Mesendoderm (in vitro differentiated cells): ENCODE results near the gene MECR.
"Not testable (repeated sequence)": the region's sequence is repeated elsewhere in the genome, so short reads cannot be mapped to it uniquely, and the experiment has no call there.

Source experiments
- DNase-seq: peaks from one replicate; pipeline ENCODE4 v3.0.0; 2013
- H2AK5ac ChIP-seq: 2 replicates; pipeline ENCODE4 v1.6.1; 2013; ENCODE audit warnings: low read length, inconsistent platforms
- H2BK120ac ChIP-seq: 2 replicates; pipeline ENCODE4 v1.6.1; 2013; ENCODE audit warnings: low read depth, mild to moderate bottlenecking, low read length, moderate library complexity, mixed read lengths
- H2BK15ac ChIP-seq: replicated peaks from 2 replicates; pipeline ENCODE4 v1.6.1; 2013; ENCODE audit warnings: low read depth, mild to moderate bottlenecking, moderate library complexity
- H2BK5ac ChIP-seq: 2 replicates; pipeline ENCODE4 v1.6.1; 2013; ENCODE audit warnings: low read length, inconsistent platforms
- H3K18ac ChIP-seq: 2 replicates; pipeline ENCODE4 v1.6.1; 2013; ENCODE audit warnings: mild to moderate bottlenecking, low read length, mixed read lengths
- H3K23ac ChIP-seq: one replicate; pipeline ENCODE4 v1.6.1; 2013; ENCODE audit warnings: low read length
- H3K27ac ChIP-seq: 2 replicates; pipeline ENCODE4 v1.5.1; 2013; ENCODE audit warnings: low read depth, mild to moderate bottlenecking, inconsistent platforms, low read length, moderate library complexity
- H3K27me3 ChIP-seq: 2 replicates; pipeline ENCODE4 v1.6.1; 2013; ENCODE audit warnings: low read length, control low read depth, mild to moderate bottlenecking, inconsistent platforms; ENCODE audit not compliant: insufficient read depth, poor library complexity
- H3K36me3 ChIP-seq: 2 replicates; pipeline ENCODE4 v1.6.1; 2013; ENCODE audit warnings: low read length, inconsistent platforms; ENCODE audit not compliant: control insufficient read depth, insufficient read depth
- H3K4ac ChIP-seq: one replicate; pipeline ENCODE4 v1.6.1; 2013; ENCODE audit warnings: low read depth, mild to moderate bottlenecking, low read length, moderate library complexity
- H3K4me1 ChIP-seq: 2 replicates; pipeline ENCODE4 v1.6.1; 2013; ENCODE audit warnings: low read depth, low read length, inconsistent platforms; ENCODE audit not compliant: control insufficient read depth
- H3K4me2 ChIP-seq: 2 replicates; pipeline ENCODE4 v1.6.1; 2013; ENCODE audit warnings: low read length
- H3K4me3 ChIP-seq: 2 replicates; pipeline ENCODE4 v1.5.1; 2013; ENCODE audit warnings: mild to moderate bottlenecking, low read length
- H3K56ac ChIP-seq: one replicate; pipeline ENCODE4 v1.6.1; 2013; ENCODE audit warnings: low read length
- H3K79me1 ChIP-seq: 2 replicates; pipeline ENCODE4 v1.6.1; 2013; ENCODE audit warnings: low read length, inconsistent platforms
- H3K79me2 ChIP-seq: 2 replicates; pipeline ENCODE4 v1.6.1; 2013; ENCODE audit warnings: mild to moderate bottlenecking, low read length; ENCODE audit not compliant: control insufficient read depth, insufficient read depth
- H3K9ac ChIP-seq: 2 replicates; pipeline ENCODE4 v1.6.1; 2013; ENCODE audit warnings: low read length, inconsistent platforms
- H4K5ac ChIP-seq: one replicate; pipeline ENCODE4 v1.6.1; 2013; ENCODE audit warnings: low read length
- H4K8ac ChIP-seq: one replicate; pipeline ENCODE4 v1.6.1; 2013; ENCODE audit warnings: low read depth, mild to moderate bottlenecking, control low read depth, low read length, moderate library complexity
- whole genome bisulfite sequencing: extraction: QIAGEN DNeasy Blood & Tissue Kit; methylation state at CpG from one replicate; pipeline ENCODE4 v1.1.7; 2013; ENCODE audit warnings: low lambda C conversion rate, missing lambda C conversion rate; ENCODE audit not compliant: insufficient coverage; ENCODE audit errors: extremely low coverage; 5-methylcytosine and 5-hydroxymethylcytosine counted together

The MECR gene

DNA sequence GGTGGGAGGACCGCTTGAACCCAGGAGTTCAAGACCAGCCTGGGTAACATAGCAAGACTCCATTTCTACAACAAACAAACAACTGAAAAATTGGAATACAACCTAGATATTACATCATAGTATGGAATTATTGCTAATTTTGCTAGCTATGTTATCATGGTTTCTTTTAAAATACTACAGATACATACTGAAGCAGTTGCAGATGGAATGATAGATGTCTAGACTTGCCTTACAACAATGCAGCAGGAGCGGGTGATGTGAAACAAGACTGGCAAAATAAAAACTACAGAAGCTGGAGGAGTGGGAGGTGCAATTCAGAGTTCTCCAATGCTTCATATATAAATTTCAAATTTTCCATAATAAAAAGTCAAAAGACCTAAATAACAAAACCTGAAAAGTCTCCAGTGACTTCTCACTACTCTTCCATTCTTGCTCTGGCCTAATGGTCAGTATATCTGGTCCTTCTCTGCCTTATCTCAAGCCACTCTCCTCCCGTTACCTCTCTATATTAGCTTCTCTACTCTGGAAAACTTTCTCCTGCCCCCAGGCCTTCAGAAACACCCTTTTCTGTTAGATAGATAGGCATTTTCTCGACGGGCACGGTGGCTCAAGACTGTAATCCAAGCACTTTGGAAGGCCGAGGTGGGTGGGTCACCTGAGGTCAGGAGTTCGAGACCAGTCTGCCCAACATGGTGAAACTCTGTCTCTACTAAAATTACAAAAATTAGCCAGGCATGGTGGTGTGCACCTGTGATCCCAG is 78.5 kb downstream of the MECR start:
- peaks cover 3% of the 10 kb centered on the region for H3K4me1 ChIP-seq
- no peak overlapping the region for H2BK5ac ChIP-seq
- no peak overlapping the region for H3K4ac ChIP-seq
- H2BK15ac ChIP-seq, result no peak overlapping the region
- no peak overlapping the region for H2AK5ac ChIP-seq
- peaks cover 27% of the 10 kb centered on the region for H3K36me3 ChIP-seq
- no CpG with 5 or more reads among the region's 8 CpGs for WGBS
- H3K27me3 ChIP-seq, result no peaks in the 10 kb centered on the region
- no peak overlapping the region for H3K23ac ChIP-seq
- H2BK120ac ChIP-seq, result no peak overlapping the region
- no peaks in the 10 kb centered on the region for H3K79me2 ChIP-seq
- H3K79me1 ChIP-seq, result peaks cover 5% of the 10 kb centered on the region
- no peak overlapping the region for H3K56ac ChIP-seq
- H4K8ac ChIP-seq, result no peak overlapping the region
- H3K18ac ChIP-seq, result no peak overlapping the region
- H3K4me2 ChIP-seq, result no peak overlapping the region
- no peak for DNase-seq
- no peak overlapping the region for H4K5ac ChIP-seq
- no peak overlapping the region for H3K27ac ChIP-seq
- no peak overlapping the region for H3K9ac ChIP-seq
- H3K4me3 ChIP-seq, result no peak overlapping the region

DNA sequence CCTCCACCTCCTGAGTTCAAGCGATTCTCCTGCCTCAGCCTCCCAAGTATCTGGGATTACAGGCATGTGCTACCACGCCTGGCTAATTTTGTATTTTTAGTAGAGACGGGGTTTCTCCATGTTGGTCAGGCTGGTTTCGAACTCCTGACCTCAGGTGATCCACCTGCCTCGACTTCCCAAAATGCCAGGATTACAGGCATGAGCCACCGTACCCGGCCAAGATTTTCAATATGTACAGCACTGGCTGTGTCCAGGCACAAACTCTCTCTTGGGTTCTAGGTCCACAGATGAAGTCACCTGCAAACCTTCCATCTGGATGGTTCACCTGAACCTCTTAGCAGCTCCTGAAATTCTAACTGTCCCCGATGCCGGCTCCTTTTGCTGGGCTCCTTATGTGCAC is 80.4 kb downstream of the MECR start:
- not testable (repeated sequence) for DNase-seq, H4K5ac ChIP-seq, H3K79me1 ChIP-seq, H3K4me1 ChIP-seq, H3K23ac ChIP-seq, H2AK5ac ChIP-seq, H3K79me2 ChIP-seq, H2BK15ac ChIP-seq, H3K4me3 ChIP-seq, H2BK5ac ChIP-seq, H3K4me2 ChIP-seq, H3K27me3 ChIP-seq, H3K9ac ChIP-seq, H2BK120ac ChIP-seq, H4K8ac ChIP-seq, H3K27ac ChIP-seq, H3K56ac ChIP-seq, H3K4ac ChIP-seq, H3K18ac ChIP-seq
- no CpG with 5 or more reads among the region's 9 CpGs for WGBS
- peaks cover 29% of the 10 kb centered on the region for H3K36me3 ChIP-seq

DNA sequence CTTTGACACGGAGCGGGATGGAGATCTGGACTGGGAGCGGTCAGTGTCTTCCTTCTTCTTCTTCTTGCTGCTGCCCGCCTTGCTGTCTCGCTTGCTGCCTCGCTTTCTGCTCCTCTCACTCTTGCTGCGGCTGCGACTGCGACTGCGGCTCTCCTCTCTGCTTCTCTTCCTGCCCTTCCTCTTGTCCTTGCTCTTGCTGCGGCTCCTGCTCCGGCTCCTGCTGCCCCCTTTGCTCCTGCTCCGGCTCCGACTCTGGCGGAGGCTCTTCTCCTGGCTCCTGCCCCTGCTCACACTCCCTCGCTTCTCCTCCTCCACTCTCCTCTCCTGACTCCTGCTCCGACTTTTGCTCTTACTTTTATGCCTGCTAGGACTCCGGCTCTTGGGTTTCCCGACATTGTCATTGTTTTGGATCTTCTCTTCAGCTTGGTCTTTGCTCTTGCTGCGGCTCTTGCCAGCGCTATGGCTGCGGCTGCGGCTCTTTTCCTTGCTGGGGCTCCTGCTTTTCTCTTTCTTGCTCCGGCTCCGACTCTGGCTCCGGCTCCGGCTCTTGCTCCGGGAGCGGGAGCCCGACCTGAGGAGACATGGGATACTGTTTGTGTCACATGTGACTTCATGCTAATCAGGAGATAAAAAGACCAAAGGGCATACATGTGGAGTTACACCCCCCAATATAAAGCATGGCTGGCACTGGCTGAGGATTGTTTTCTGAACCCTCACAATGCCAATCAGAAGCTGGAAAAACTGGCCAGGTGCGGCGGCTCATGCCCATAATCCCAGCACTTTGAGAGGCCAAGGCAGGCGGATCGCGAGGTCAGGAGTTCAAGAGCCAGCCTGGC is 81.9 kb downstream of the MECR start:
- no peak for DNase-seq

DNA sequence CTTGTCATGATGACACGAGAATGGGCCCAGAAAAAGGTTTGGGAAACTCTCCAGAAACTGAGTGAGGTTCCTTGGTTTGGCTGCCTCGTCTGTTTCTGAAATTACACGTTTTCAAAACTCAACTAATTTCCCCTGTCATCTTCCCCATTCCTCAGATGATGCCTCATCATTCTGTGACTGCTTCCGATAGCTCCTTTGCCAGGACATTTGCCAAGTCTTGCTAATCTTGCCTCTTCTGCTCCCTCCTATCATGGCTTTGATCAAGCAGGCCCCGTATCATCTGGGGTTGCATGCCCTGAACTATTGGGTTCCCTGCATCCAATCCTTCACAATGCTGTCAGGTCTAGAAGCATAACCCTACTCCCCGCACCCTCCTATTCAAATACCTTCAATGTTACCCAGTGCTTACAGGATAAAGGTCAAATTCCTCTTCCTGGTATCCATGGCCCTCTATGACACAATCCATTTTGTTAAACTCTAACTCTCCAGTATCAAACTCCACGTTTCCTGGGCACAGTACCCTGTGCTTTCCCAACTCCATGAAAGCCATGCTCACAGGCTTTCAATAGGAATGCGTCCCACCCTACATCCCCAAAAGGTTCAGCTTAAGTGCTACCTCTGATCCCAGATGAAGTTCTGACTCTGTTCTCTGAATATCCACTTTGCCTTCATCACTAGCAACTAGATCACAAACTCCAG is 84.8 kb downstream of the MECR start:
- Histone ChIP-seq H3K18ac (no peak overlapping the region), H2BK15ac (no peak overlapping the region), H4K5ac (no peak overlapping the region), H3K4me1 (no peaks in the 10 kb centered on the region), H4K8ac (no peak overlapping the region), H2BK5ac (no peak overlapping the region), H3K79me1 (peaks cover 2% of the 10 kb centered on the region), H3K4me3 (no peak overlapping the region), H3K79me2 (no peaks in the 10 kb centered on the region), H3K9ac (no peak overlapping the region), H3K27ac (no peak overlapping the region), H3K4me2 (no peak overlapping the region), H3K4ac (no peak overlapping the region), H2AK5ac (no peak overlapping the region), H2BK120ac (no peak overlapping the region), H3K27me3 (no peaks in the 10 kb centered on the region), H3K56ac (no peak overlapping the region), H3K36me3 (peaks cover 23% of the 10 kb centered on the region), H3K23ac (no peak overlapping the region)
- WGBS, result no CpG with 5 or more reads among the region's 8 CpGs
- no peak for DNase-seq

More for the DNA sequence above, 81.9 kb downstream of the MECR start:
- H3K79me2 ChIP-seq, result no peaks in the 10 kb centered on the region
- no peak overlapping the region for H2BK120ac ChIP-seq
- H4K5ac ChIP-seq, result no peak overlapping the region
- peaks cover 29% of the 10 kb centered on the region for H3K36me3 ChIP-seq
- H2BK15ac ChIP-seq, result no peak overlapping the region
- no peak overlapping the region for H3K18ac ChIP-seq
- no peak overlapping the region for H2BK5ac ChIP-seq
- H3K4me2 ChIP-seq, result no peak overlapping the region
- H3K27me3 ChIP-seq, result no peaks in the 10 kb centered on the region
- H3K56ac ChIP-seq, result no peak overlapping the region
- H3K4me1 ChIP-seq, result no peaks in the 10 kb centered on the region
- no peak overlapping the region for H3K27ac ChIP-seq
- H3K23ac ChIP-seq, result no peak overlapping the region
- H2AK5ac ChIP-seq, result no peak overlapping the region
- no CpG with 5 or more reads among the region's 35 CpGs for WGBS
- peaks cover 2% of the 10 kb centered on the region for H3K79me1 ChIP-seq
- no peak overlapping the region for H3K4ac ChIP-seq
- no peak overlapping the region for H3K4me3 ChIP-seq
- H4K8ac ChIP-seq, result no peak overlapping the region
- H3K9ac ChIP-seq, result no peak overlapping the region

DNA sequence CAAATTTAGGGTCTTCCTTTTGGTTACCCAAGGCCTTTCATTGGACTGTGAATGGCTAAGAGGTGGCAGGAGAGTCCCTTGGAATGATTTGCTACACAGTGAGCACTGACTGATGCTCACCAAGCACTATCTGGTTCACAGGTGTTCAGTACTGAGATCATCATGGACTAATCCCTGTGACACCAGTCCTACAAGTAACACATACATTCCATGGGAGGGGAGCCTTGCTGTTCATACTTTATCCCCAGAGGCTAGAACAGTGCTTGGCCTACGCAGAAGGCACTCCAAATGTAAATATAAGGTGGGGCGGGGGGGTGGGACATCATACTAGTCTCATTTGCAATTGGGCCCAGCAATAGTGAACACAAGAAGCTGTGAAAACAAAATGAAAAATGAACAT is 86.6 kb downstream of the MECR start:
- no peak overlapping the region for H3K18ac ChIP-seq
- no peak overlapping the region for H3K27ac ChIP-seq
- no peak overlapping the region for H3K9ac ChIP-seq
- H3K23ac ChIP-seq, result no peak overlapping the region
- H2AK5ac ChIP-seq, result no peak overlapping the region
- H3K79me1 ChIP-seq, result peaks cover 2% of the 10 kb centered on the region
- no peak for DNase-seq
- no CpG with 5 or more reads among the region's 2 CpGs for WGBS
- peaks cover 16% of the 10 kb centered on the region for H3K36me3 ChIP-seq
- H3K27me3 ChIP-seq, result no peaks in the 10 kb centered on the region
- H3K4me2 ChIP-seq, result no peak overlapping the region
- H4K5ac ChIP-seq, result no peak overlapping the region
- no peaks in the 10 kb centered on the region for H3K4me1 ChIP-seq
- H3K56ac ChIP-seq, result no peak overlapping the region
- no peak overlapping the region for H3K4me3 ChIP-seq
- H2BK15ac ChIP-seq, result no peak overlapping the region
- H2BK5ac ChIP-seq, result no peak overlapping the region
- no peak overlapping the region for H2BK120ac ChIP-seq
- no peak overlapping the region for H4K8ac ChIP-seq
- H3K4ac ChIP-seq, result no peak overlapping the region
- H3K79me2 ChIP-seq, result no peaks in the 10 kb centered on the region
